Measurements from ENCODE around the gene KAT6B.

GRCh38 chr10:74949034-74949832, 122.8 kb downstream of the KAT6B start:
- no peak for TF ChIP-seq CTCF (conservative IDR thresholded peaks at IDR 0.05 in 1 of 2, IDR thresholded peaks at IDR 0.05 in 1 of 2; ENCODE audit: low read depth in 1 of 2, low read length in 2 of 2)
- no peak for TF ChIP-seq EZH2 (IDR thresholded peaks at IDR 0.05; ENCODE audit: low read length, missing control alignments)

Measured in fibroblast of lung (primary cell).